ENCODE results near the gene TECPR1. TPM values are rescaled to one million over a fixed set of nuclear protein-coding genes. Genes with fewer than 3 reads are reported as not detected.

Gene TECPR1
- total and polyA plus RNA-seq, 5 donors = 10.5 to 25.5 (median 25.1) TPM

- Histone ChIP-seq H3K27ac (ENCODE audit: low read length) (no peak overlapping the region), H3K27me3 (ENCODE audit: control insufficient read depth, insufficient read depth) (no peaks in the 10 kb centered on the region), H3K9me3 (ENCODE audit: control insufficient read depth, low read length) (no peaks in the 10 kb centered on the region), H3K4me1 (ENCODE audit: control insufficient read depth, insufficient read depth, low read length) (no peaks in the 10 kb centered on the region), H3K4me3 (ENCODE audit: low read length) (no peak overlapping the region)
- 89% methylated on average over 32 of the region's 32 CpGs for whole genome bisulfite sequencing
- peak in 2 of 3 donors; percentile 39 to 41 for DNase-seq
- ATAC-seq = no peak
- intact Hi-C loops (cut with DNase I) = no loop called here
These were observed 36.2 kb downstream of the TECPR1 start for GRCh38 chr7:98215561-98216495.

DNA sequence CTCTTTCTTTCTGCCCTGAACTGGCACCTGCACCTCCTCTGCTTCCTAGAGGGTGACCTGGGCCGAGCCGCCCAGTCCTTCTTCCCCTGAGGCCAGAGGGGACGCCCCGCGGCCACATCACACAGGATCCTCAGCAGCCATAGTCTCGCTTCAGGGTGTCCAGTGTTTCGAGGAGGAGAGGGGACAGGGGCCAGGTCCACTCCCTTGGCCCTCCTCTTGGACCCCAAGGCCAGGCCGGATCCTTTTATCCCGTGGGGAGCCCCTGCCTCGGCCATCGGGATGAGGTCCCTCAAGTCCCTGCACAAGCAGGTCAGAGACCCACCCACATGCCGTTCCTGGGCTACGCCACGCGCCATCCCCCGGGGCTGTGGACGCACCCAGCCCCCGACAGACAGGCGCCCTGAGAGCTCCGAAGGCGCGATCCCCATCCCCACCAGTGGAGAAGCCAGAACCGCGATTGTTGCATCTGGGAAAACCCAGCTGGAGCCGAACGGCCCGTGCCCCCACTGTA lies 37.2 kb downstream of the TECPR1 start:
- Histone ChIP-seq H3K9me3 (ENCODE audit: control insufficient read depth, low read length) (no peaks in the 10 kb centered on the region), H3K4me3 (ENCODE audit: low read length) (no peak overlapping the region), H3K4me1 (ENCODE audit: control insufficient read depth, insufficient read depth, low read length) (no peaks in the 10 kb centered on the region), H3K27me3 (ENCODE audit: control insufficient read depth, insufficient read depth) (no peaks in the 10 kb centered on the region), H3K27ac (ENCODE audit: low read length) (no peak overlapping the region)
- WGBS = 91% methylated on average over 27 of the region's 27 CpGs
- intact Hi-C loops (cut with DNase I) = no loop called here
- no peak for ATAC-seq
- peak in 2 of 3 donors; percentile 37 to 44 for DNase-seq

DNA sequence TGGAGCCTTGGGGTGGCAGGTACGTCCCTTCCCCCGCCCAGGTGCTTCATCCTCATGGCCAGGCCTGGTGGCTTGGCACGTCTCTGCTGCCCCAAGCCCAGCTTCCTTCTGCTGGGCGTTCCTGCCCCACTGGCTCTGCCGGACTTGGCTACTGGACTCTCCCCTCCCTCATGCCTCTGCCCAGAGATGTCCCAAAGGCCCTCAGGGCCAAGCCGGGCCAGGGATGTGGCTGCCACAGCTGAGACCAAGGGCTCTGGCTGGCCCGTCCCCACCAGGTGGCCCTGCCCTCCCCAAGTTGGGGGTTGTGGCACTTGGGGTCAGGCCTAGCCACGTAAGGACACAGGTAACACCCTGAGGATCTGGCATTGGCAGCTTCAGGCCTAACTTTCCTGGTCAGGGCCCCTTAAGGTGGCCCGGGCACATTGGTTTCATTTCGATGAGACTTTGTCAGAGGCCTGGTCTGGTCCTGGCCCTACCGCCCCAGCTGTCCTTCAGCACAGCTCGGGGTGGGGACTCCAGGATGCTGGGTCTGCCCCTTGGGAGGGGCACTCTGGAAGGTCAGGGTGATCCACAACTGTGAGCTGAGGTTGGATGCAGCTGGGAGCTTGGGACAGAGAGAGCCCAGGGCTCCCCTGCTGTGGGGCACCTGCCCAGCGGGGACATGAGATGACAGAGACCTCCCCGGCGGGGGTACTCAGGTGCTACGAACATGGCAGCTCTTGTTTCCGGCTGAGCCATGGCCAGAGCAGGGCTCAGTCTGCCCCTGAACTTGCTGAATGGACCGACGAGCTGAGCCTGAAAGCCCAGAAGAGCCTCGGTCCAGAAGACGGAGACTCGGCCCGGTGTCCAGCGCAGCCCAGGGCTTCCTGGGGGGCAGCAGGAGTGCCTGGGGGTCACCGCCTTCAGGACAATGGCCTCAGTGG lies 37.9 kb downstream of the TECPR1 start:
- ATAC-seq (peak; percentile 10 to 19), DNase-seq (peak in 2 of 3 donors; percentile 48 to 56)
- no peak overlapping the region for H3K4me3 ChIP-seq (ENCODE audit: low read length)
- H3K27me3 ChIP-seq (ENCODE audit: control insufficient read depth, insufficient read depth) = no peaks in the 10 kb centered on the region
- no peaks in the 10 kb centered on the region for H3K4me1 ChIP-seq (ENCODE audit: control insufficient read depth, insufficient read depth, low read length)
- WGBS = 79% methylated on average over 25 of the region's 25 CpGs
- intact Hi-C loops (cut with DNase I) = no loop called here
- no peak overlapping the region for H3K27ac ChIP-seq (ENCODE audit: low read length)
- H3K9me3 ChIP-seq (ENCODE audit: control insufficient read depth, low read length) = no peaks in the 10 kb centered on the region

DNA sequence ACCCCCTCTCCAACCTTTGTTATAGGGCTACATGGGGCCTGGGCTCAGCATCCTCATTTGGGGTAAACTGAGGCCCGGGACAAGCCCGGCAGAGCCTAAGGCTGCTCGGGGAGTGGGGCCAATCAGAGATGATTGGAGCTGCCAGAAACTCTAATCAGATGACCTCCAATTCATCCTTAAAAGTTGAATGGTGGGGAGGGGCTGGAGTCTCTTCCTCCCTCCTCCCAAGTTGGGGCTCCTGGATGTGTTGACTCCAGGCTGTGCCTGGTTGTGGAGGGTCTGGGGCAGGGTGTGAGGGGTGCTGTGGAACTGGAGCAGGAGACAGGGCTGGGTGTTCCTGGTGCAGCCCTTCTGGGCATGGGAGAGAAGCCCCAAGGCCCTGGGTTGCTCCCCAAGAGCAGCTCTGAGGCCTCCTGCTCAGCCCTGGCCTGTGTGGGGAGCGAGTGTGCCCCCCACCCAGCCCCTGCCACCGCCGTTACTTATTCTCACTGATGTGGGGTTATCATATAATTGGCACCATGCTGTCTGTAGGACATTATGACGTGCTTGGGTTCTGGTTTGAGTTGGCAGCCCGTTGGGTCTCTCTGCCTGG lies 38.6 kb downstream of the TECPR1 start:
- ATAC-seq = peak in 1 of 2 donors; percentile 2
- Histone ChIP-seq H3K4me1 (ENCODE audit: control insufficient read depth, insufficient read depth, low read length) (no peaks in the 10 kb centered on the region), H3K9me3 (ENCODE audit: control insufficient read depth, low read length) (no peaks in the 10 kb centered on the region), H3K4me3 (ENCODE audit: low read length) (no peak overlapping the region), H3K27me3 (ENCODE audit: control insufficient read depth, insufficient read depth) (no peaks in the 10 kb centered on the region), H3K27ac (ENCODE audit: low read length) (no peak overlapping the region)
- intact Hi-C loops (cut with DNase I) = no loop called here
- 78% methylated on average over 8 of the region's 8 CpGs for WGBS
- DNase-seq = peak in 1 of 3 donors; percentile 41

DNA sequence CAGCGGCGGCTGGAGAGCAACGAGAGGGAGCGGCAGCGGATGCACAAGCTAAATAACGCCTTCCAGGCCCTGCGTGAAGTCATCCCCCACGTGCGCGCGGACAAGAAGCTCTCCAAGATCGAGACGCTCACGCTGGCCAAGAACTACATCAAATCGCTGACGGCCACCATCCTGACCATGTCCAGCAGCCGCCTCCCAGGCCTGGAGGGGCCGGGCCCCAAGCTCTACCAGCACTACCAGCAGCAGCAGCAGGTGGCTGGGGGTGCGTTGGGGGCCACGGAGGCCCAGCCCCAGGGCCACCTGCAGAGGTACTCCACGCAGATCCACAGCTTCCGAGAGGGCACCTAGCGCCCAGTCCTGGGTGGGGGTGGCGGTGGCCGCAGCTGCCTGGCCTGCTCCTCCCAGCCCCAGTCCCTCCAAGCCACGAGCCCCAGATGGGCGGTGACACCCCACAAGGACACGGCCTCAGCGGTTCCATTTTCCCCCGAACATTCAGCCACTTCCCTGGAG lies 39.4 kb downstream of the TECPR1 start:
- H3K4me3 ChIP-seq (ENCODE audit: low read length) = no peak overlapping the region
- H3K4me1 ChIP-seq (ENCODE audit: control insufficient read depth, insufficient read depth, low read length) = no peaks in the 10 kb centered on the region
- H3K27ac ChIP-seq (ENCODE audit: low read length) = no peak overlapping the region
- 91% methylated on average over 30 of the region's 30 CpGs for WGBS
- H3K27me3 ChIP-seq (ENCODE audit: control insufficient read depth, insufficient read depth) = no peaks in the 10 kb centered on the region
- DNase-seq (peak in 2 of 3 donors; percentile 43 to 50), ATAC-seq (peak in 1 of 2 donors; percentile 2)
- intact Hi-C loops (cut with DNase I) = no loop called here
- H3K9me3 ChIP-seq (ENCODE audit: control insufficient read depth, low read length) = no peaks in the 10 kb centered on the region

DNA sequence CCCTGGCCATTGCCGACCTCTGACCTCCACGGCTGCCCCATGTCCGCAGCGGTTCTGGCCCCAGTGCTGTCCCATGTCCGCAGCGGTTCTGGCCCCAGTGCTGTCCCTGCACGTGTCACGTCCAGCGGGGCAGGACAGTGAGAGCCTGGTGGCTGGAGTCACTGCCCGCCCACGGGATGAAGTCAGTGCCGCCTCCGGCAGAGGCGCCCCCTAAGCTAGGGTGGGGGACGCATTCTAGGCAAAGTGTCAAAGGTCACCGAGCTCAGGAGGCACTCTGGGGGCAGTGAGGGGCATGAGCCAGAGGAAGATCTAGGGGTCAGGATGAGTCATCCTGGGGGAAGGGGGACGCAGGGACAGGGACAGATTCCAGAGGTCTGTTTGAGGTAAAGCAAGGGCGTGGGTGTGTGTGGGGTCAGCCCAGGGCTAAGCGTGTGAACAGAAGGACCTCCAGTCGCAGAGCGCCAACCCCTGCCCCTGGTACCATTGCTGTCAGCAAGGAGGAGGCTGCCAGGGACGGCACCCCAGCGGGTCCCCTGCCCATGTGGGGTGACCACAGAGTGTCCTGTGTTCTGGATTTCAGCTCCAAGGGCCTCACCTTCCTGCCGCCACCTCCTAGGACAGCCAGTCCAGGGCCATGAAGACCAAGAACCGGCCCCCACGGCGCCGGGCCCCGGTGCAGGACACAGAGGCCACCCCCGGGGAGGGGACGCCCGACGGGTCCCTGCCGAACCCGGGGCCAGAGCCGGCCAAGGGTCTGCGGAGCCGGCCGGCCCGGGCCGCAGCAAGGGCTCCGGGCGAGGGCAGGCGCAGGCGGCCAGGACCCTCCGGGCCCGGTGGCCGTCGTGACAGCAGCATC lies 40.1 kb downstream of the TECPR1 start:
- H3K9me3 ChIP-seq (ENCODE audit: control insufficient read depth, low read length) = no peaks in the 10 kb centered on the region
- no peaks in the 10 kb centered on the region for H3K27me3 ChIP-seq (ENCODE audit: control insufficient read depth, insufficient read depth)
- H3K4me1 ChIP-seq (ENCODE audit: control insufficient read depth, insufficient read depth, low read length) = no peaks in the 10 kb centered on the region
- intact Hi-C loops (cut with DNase I) = no loop called here
- no peak overlapping the region for H3K27ac ChIP-seq (ENCODE audit: low read length)
- 82% methylated on average over 49 of the region's 49 CpGs for WGBS
- ATAC-seq = peak; percentile 5 to 14
- DNase-seq = peak in 2 of 3 donors; percentile 43 to 58
- H3K4me3 ChIP-seq (ENCODE audit: low read length) = no peak overlapping the region

GRCh38 chr7:98211221-98211675 lies 40.8 kb downstream of the TECPR1 start, which contains the start of gene BHLHA15:
BHLHA15 (plus strand) TSS chr7:98211439; CDS start chr7:98212310, 871 bp downstream.
- Histone ChIP-seq H3K4me3 (ENCODE audit: low read length) (peak within 1 kb of the TSS; percentile 38), H3K9me3 (ENCODE audit: control insufficient read depth, low read length) (no peaks in the 10 kb centered on the region), H3K4me1 (ENCODE audit: control insufficient read depth, insufficient read depth, low read length) (no peaks in the 10 kb centered on the region), H3K27ac (ENCODE audit: low read length) (no peak within 1 kb of the TSS), H3K27me3 (ENCODE audit: control insufficient read depth, insufficient read depth) (no peaks in the 10 kb centered on the region)
- WGBS = 3% methylated on average over 45 of the region's 45 CpGs
- intact Hi-C loops (cut with DNase I) = no loop called here
- DNase-seq (peak in 2 of 3 donors; percentile 69 to 76), ATAC-seq (peak in 1 of 2 donors; percentile 8)

- Histone ChIP-seq H3K9me3 (ENCODE audit: control insufficient read depth, low read length) (no peaks in the 10 kb centered on the region), H3K27me3 (ENCODE audit: control insufficient read depth, insufficient read depth) (no peaks in the 10 kb centered on the region), H3K4me3 (ENCODE audit: low read length) (peak overlapping the region; percentile 38), H3K27ac (ENCODE audit: low read length) (no peak overlapping the region), H3K4me1 (ENCODE audit: control insufficient read depth, insufficient read depth, low read length) (no peaks in the 10 kb centered on the region)
- peak in 1 of 2 donors; percentile 13 for ATAC-seq
- DNase-seq = peak in 2 of 3 donors; percentile 62 to 63
- 4% methylated on average over 49 of the region's 49 CpGs for WGBS
- intact Hi-C loops (cut with DNase I) = no loop called here
These were observed 41.4 kb downstream of the TECPR1 start for GRCh38 chr7:98210513-98211220.

- no peak overlapping the region for H3K27ac ChIP-seq (ENCODE audit: low read length)
- no peak for ATAC-seq
- WGBS = 92% methylated on average over 17 of the region's 17 CpGs
- H3K9me3 ChIP-seq (ENCODE audit: control insufficient read depth, low read length) = no peaks in the 10 kb centered on the region
- peak in 1 of 3 donors; percentile 22 for DNase-seq
- H3K27me3 ChIP-seq (ENCODE audit: control insufficient read depth, insufficient read depth) = no peaks in the 10 kb centered on the region
- H3K4me3 ChIP-seq (ENCODE audit: low read length) = no peak overlapping the region
- no peaks in the 10 kb centered on the region for H3K4me1 ChIP-seq (ENCODE audit: control insufficient read depth, insufficient read depth, low read length)
- intact Hi-C loops (cut with DNase I) = no loop called here
These were observed 42.7 kb downstream of the TECPR1 start for GRCh38 chr7:98209166-98209920.
